GM18868 (cell line): ENCODE measurements around the gene CCT8L2.
"Not testable (repeated sequence)": the region's sequence is repeated elsewhere in the genome, so short reads cannot be mapped to it uniquely, and the experiment has no call there.

Source experiments
- ATAC-seq: cut with Tn5 transposase; IDR thresholded peaks from one replicate; pipeline ENCODE4 v1.9.1; 2021; ENCODE audit warnings: mild to moderate bottlenecking, moderate library complexity; ENCODE audit not compliant: unreplicated experiment

CCT8L2 gene

GRCh38 chr22:16559996-16560395 lies 32.6 kb downstream of the CCT8L2 start:
- not testable (repeated sequence) for ATAC-seq

- ATAC-seq, result no peak
Measured at GRCh38 chr22:16559056-16559955, 33.3 kb downstream of the CCT8L2 start.

GRCh38 chr22:16558376-16558945 lies 34.1 kb downstream of the CCT8L2 start:
- ATAC-seq, result not testable (repeated sequence)

GRCh38 chr22:16557511-16557910 lies 35.1 kb downstream of the CCT8L2 start:
- ATAC-seq, result not testable (repeated sequence)

- ATAC-seq, result not testable (repeated sequence)
Measured at GRCh38 chr22:16555077-16555994, 37.3 kb downstream of the CCT8L2 start.

- ATAC-seq, result not testable (repeated sequence)
Measured at GRCh38 chr22:16543310-16543709, 49.3 kb downstream of the CCT8L2 start.
